ENCODE measurements around the gene TNNT2. TPM values are rescaled to one million over a fixed set of nuclear protein-coding genes. Genes with fewer than 3 reads are reported as not detected.
A peak's percentile ranks its signal among the peaks of the same experiment; 100 is the strongest.

TNNT2 gene
- total RNA-seq, 1 experiment from 2014 or later = 0.37 TPM

GRCh38 chr1:201379733-201380242 lies 2.3 kb upstream of the TNNT2 start:
- Histone ChIP-seq H3K4me3 (ENCODE audit: low read length) (no peak overlapping the region), H3K9me2 (replicated peaks; ENCODE audit: insufficient read depth, low read length) (no peaks in the 10 kb centered on the region), H3K27me3 (ENCODE audit: low read length) (no peaks in the 10 kb centered on the region), H3K27ac (ENCODE audit: low read length) (no peak overlapping the region), H3K9ac (ENCODE audit: low read length) (no peak overlapping the region), H3K36me3 (ENCODE audit: insufficient read depth, low read length) (no peaks in the 10 kb centered on the region), H3K79me2 (ENCODE audit: low read length) (no peaks in the 10 kb centered on the region), H3K4me1 (ENCODE audit: low read length) (no peaks in the 10 kb centered on the region), H2AFZ (ENCODE audit: low read length) (no peak overlapping the region), H3K4me2 (ENCODE audit: low read depth, low read length, poor library complexity, severe bottlenecking) (no peak overlapping the region), H3K9me3 (ENCODE audit: low read length) (no peaks in the 10 kb centered on the region), H4K20me1 (ENCODE audit: insufficient read depth, low read depth, low read length) (peaks cover 4% of the 10 kb centered on the region; the same call in 1 of the 2 replicates)
- no peak for DNase-seq

- Histone ChIP-seq H3K9me2 (replicated peaks; ENCODE audit: insufficient read depth, low read length) (no peaks in the 10 kb centered on the region), H3K36me3 (ENCODE audit: insufficient read depth, low read length) (no peaks in the 10 kb centered on the region), H3K9ac (ENCODE audit: low read length) (no peak overlapping the region), H3K4me1 (ENCODE audit: low read length) (no peaks in the 10 kb centered on the region), H3K4me2 (ENCODE audit: low read depth, low read length, poor library complexity, severe bottlenecking) (no peak overlapping the region), H3K79me2 (ENCODE audit: low read length) (no peaks in the 10 kb centered on the region), H4K20me1 (ENCODE audit: insufficient read depth, low read depth, low read length) (0 out of 2 replicates have a peak, but pooled peaks cover 4% of the 10 kb centered on the region), H3K27ac (ENCODE audit: low read length) (no peak overlapping the region), H2AFZ (ENCODE audit: low read length) (no peak overlapping the region), H3K9me3 (ENCODE audit: low read length) (no peaks in the 10 kb centered on the region), H3K4me3 (ENCODE audit: low read length) (no peak overlapping the region), H3K27me3 (ENCODE audit: low read length) (no peaks in the 10 kb centered on the region)
- no peak for DNase-seq
Observed at GRCh38 chr1:201378804-201379203, 1.3 kb upstream of the TNNT2 start.

DNA sequence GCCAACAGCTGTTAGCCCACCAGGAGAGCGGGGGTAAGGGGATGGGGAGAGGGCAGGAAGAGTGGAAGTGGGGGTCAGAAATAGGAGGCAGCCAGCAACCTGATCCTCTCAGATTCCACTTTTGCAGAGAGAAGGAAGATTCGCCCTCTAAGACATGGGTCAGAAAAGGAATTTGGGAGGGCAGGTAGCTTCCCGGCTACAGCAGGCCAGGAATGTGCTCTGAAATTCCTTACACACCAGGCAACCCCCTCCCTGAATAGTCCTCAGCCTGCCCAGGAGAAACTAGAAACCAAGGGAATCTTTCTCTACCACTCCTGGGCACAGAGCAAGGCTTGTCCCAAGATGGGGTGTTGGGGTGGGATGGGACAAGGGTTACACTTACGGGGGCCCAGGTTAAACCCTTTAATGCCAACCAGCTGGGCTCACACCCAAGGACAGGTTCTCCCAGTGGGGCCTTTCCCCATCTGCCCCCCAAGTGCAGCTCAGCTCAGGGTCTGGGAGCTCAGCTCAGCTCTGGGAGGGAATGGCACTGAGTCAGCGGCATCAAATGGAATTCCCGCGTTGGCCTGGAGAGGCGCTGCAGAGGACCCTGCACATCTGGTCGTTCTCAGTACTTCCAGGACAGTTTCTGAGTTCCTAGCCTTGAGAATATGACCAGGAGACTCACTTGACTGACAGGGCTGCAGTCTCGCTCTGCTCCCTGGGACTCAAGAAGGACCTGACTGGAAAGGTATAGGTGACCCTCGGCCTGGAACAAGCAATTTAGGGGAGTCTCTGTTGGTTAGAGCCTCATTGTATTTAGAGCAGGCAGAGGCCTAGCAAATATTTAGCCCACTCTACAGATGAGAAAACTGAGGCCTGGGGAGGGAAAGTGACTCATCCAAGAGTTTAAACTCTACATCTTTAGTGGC lies 761 bp downstream of the TNNT2 start:
- H3K4me3 ChIP-seq (ENCODE audit: low read length) = no peak overlapping the region
- no peaks in the 10 kb centered on the region for H3K9me3 ChIP-seq (ENCODE audit: low read length)
- no peak overlapping the region for H3K4me2 ChIP-seq (ENCODE audit: low read depth, low read length, poor library complexity, severe bottlenecking)
- no peaks in the 10 kb centered on the region for H3K9me2 ChIP-seq (replicated peaks; ENCODE audit: insufficient read depth, low read length)
- no peaks in the 10 kb centered on the region for H3K27me3 ChIP-seq (ENCODE audit: low read length)
- no peaks in the 10 kb centered on the region for H3K36me3 ChIP-seq (ENCODE audit: insufficient read depth, low read length)
- H4K20me1 ChIP-seq (ENCODE audit: insufficient read depth, low read depth, low read length) = 0 out of 2 replicates have a peak, but pooled peaks cover 4% of the 10 kb centered on the region
- no peak overlapping the region for H2AFZ ChIP-seq (ENCODE audit: low read length)
- H3K9ac ChIP-seq (ENCODE audit: low read length) = no peak overlapping the region
- H3K4me1 ChIP-seq (ENCODE audit: low read length) = no peaks in the 10 kb centered on the region
- no peak overlapping the region for H3K27ac ChIP-seq (ENCODE audit: low read length)
- no peaks in the 10 kb centered on the region for H3K79me2 ChIP-seq (ENCODE audit: low read length)
- peak; percentile 73 for DNase-seq

GRCh38 chr1:201376107-201376463 lies 1.4 kb downstream of the TNNT2 start:
- no peaks in the 10 kb centered on the region for H3K79me2 ChIP-seq (ENCODE audit: low read length)
- no peaks in the 10 kb centered on the region for H3K4me1 ChIP-seq (ENCODE audit: low read length)
- H4K20me1 ChIP-seq (ENCODE audit: insufficient read depth, low read depth, low read length) = no peaks in the 10 kb centered on the region
- H3K4me2 ChIP-seq (ENCODE audit: low read depth, low read length, poor library complexity, severe bottlenecking) = no peak overlapping the region
- H2AFZ ChIP-seq (ENCODE audit: low read length) = no peak overlapping the region
- H3K9ac ChIP-seq (ENCODE audit: low read length) = no peak overlapping the region
- no peaks in the 10 kb centered on the region for H3K9me2 ChIP-seq (replicated peaks; ENCODE audit: insufficient read depth, low read length)
- no peak overlapping the region for H3K4me3 ChIP-seq (ENCODE audit: low read length)
- no peak for DNase-seq
- H3K27ac ChIP-seq (ENCODE audit: low read length) = no peak overlapping the region
- no peaks in the 10 kb centered on the region for H3K27me3 ChIP-seq (ENCODE audit: low read length)
- H3K9me3 ChIP-seq (ENCODE audit: low read length) = no peaks in the 10 kb centered on the region
- H3K36me3 ChIP-seq (ENCODE audit: insufficient read depth, low read length) = no peaks in the 10 kb centered on the region

DNA sequence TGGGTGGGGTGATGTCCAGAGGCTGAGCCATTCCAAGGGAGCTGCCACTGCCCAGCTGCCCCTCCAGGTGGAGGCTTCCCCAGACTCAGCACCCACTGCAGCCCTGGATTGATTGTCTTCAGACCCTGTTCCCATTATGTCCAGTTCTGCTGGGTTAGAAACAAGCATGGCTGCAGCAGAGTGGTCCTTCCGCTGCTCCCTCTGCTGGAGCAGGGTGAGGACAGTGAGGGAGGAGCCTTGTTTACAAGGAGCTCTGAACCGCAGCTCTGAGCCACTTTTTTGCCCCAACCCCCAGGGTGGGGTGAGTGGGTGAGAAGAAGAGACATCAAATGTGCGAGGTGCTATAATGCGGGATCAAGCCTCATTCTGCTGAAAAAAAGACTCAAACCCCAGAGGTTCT lies 2.3 kb downstream of the TNNT2 start:
- Histone ChIP-seq H3K4me3 (ENCODE audit: low read length) (no peak overlapping the region), H3K9ac (ENCODE audit: low read length) (no peak overlapping the region), H3K27me3 (ENCODE audit: low read length) (no peaks in the 10 kb centered on the region), H3K4me1 (ENCODE audit: low read length) (no peaks in the 10 kb centered on the region), H3K9me3 (ENCODE audit: low read length) (no peaks in the 10 kb centered on the region), H3K27ac (ENCODE audit: low read length) (no peak overlapping the region), H4K20me1 (ENCODE audit: insufficient read depth, low read depth, low read length) (no peaks in the 10 kb centered on the region), H3K4me2 (ENCODE audit: low read depth, low read length, poor library complexity, severe bottlenecking) (no peak overlapping the region), H3K79me2 (ENCODE audit: low read length) (no peaks in the 10 kb centered on the region), H2AFZ (ENCODE audit: low read length) (no peak overlapping the region), H3K9me2 (replicated peaks; ENCODE audit: insufficient read depth, low read length) (no peaks in the 10 kb centered on the region), H3K36me3 (ENCODE audit: insufficient read depth, low read length) (no peaks in the 10 kb centered on the region)
- peak; percentile 47 for DNase-seq

GRCh38 chr1:201374364-201374763 lies 3.1 kb downstream of the TNNT2 start:
- H3K4me3 ChIP-seq (ENCODE audit: low read length) = no peak overlapping the region
- H2AFZ ChIP-seq (ENCODE audit: low read length) = no peak overlapping the region
- H3K4me1 ChIP-seq (ENCODE audit: low read length) = no peaks in the 10 kb centered on the region
- DNase-seq = no peak
- no peaks in the 10 kb centered on the region for H3K79me2 ChIP-seq (ENCODE audit: low read length)
- no peak overlapping the region for H3K27ac ChIP-seq (ENCODE audit: low read length)
- no peaks in the 10 kb centered on the region for H3K27me3 ChIP-seq (ENCODE audit: low read length)
- no peak overlapping the region for H3K4me2 ChIP-seq (ENCODE audit: low read depth, low read length, poor library complexity, severe bottlenecking)
- H3K9ac ChIP-seq (ENCODE audit: low read length) = no peak overlapping the region
- no peaks in the 10 kb centered on the region for H3K9me3 ChIP-seq (ENCODE audit: low read length)
- H3K36me3 ChIP-seq (ENCODE audit: insufficient read depth, low read length) = no peaks in the 10 kb centered on the region
- no peaks in the 10 kb centered on the region for H4K20me1 ChIP-seq (ENCODE audit: insufficient read depth, low read depth, low read length)
- H3K9me2 ChIP-seq (replicated peaks; ENCODE audit: insufficient read depth, low read length) = no peaks in the 10 kb centered on the region

GRCh38 chr1:201371792-201372191 lies 5.7 kb downstream of the TNNT2 start:
- Histone ChIP-seq H3K4me2 (ENCODE audit: low read depth, low read length, poor library complexity, severe bottlenecking) (no peak overlapping the region), H3K9me2 (replicated peaks; ENCODE audit: insufficient read depth, low read length) (no peaks in the 10 kb centered on the region), H2AFZ (ENCODE audit: low read length) (no peak overlapping the region), H3K4me3 (ENCODE audit: low read length) (no peak overlapping the region), H3K9me3 (ENCODE audit: low read length) (no peaks in the 10 kb centered on the region), H3K79me2 (ENCODE audit: low read length) (no peaks in the 10 kb centered on the region), H3K4me1 (ENCODE audit: low read length) (no peaks in the 10 kb centered on the region), H3K27ac (ENCODE audit: low read length) (no peak overlapping the region), H3K36me3 (ENCODE audit: insufficient read depth, low read length) (no peaks in the 10 kb centered on the region), H3K9ac (ENCODE audit: low read length) (no peak overlapping the region), H4K20me1 (ENCODE audit: insufficient read depth, low read depth, low read length) (no peaks in the 10 kb centered on the region), H3K27me3 (ENCODE audit: low read length) (no peaks in the 10 kb centered on the region)
- no peak for DNase-seq

DNA sequence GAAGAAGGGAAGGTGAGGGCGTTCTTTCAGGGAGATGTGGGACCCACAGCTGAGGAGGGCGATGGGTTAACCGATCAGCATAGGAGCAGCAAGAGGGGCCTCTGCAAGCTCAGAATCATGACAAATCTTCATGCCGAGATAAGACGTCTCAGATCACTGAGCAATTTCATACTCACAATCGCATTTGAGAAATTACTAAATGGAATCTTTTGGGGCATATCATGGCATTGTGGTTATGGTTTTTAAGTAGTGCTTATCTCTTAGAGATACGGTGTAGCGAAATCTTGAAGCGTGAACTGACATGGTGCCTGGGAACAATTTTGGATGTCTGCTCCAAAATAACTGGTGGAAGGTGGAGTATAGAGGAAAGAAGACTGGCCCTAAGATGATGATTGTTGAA lies 6.2 kb downstream of the TNNT2 start:
- Histone ChIP-seq H3K4me1 (ENCODE audit: low read length) (no peaks in the 10 kb centered on the region), H4K20me1 (ENCODE audit: insufficient read depth, low read depth, low read length) (no peaks in the 10 kb centered on the region), H3K9me3 (ENCODE audit: low read length) (no peaks in the 10 kb centered on the region), H3K27me3 (ENCODE audit: low read length) (no peaks in the 10 kb centered on the region), H2AFZ (ENCODE audit: low read length) (no peak overlapping the region), H3K79me2 (ENCODE audit: low read length) (no peaks in the 10 kb centered on the region), H3K4me3 (ENCODE audit: low read length) (no peak overlapping the region), H3K9me2 (replicated peaks; ENCODE audit: insufficient read depth, low read length) (no peaks in the 10 kb centered on the region), H3K9ac (ENCODE audit: low read length) (no peak overlapping the region), H3K27ac (ENCODE audit: low read length) (no peak overlapping the region), H3K36me3 (ENCODE audit: insufficient read depth, low read length) (no peaks in the 10 kb centered on the region), H3K4me2 (ENCODE audit: low read depth, low read length, poor library complexity, severe bottlenecking) (no peak overlapping the region)
- no peak for DNase-seq
